HepG2 (cell line): Measurements from ENCODE around the gene C12orf60. TPM values are rescaled to one million over a fixed set of nuclear protein-coding genes. Genes with fewer than 3 reads are reported as not detected.

Experiments used
- ISL2 ChIP-seq: sonication (generic); formaldehyde crosslinking; IDR thresholded peaks from 2 replicates; pipeline ENCODE4 v1.5.0; 2020; ENCODE audit warnings: missing genetic modification reagents
- MXI1 ChIP-seq: IDR thresholded peaks from 3 replicates; pipeline ENCODE4 v1.6.1; 2012; ENCODE audit warnings: low read depth, low read length, inconsistent platforms, borderline replicate concordance
- NR1H2 ChIP-seq: sonication (generic); formaldehyde crosslinking; IDR thresholded peaks from 2 replicates; pipeline ENCODE4 v1.8.1; 2022; ENCODE audit warnings: low read depth, missing genetic modification reagents, borderline replicate concordance
- YEATS4 ChIP-seq: sonication (generic); formaldehyde crosslinking; IDR thresholded peaks from 2 replicates; pipeline ENCODE4 v1.4.0; 2020; ENCODE audit warnings: missing genetic modification reagents, borderline replicate concordance
- YY1 ChIP-seq: IDR thresholded peaks from 2 replicates; pipeline ENCODE4 v1.6.1; 2011; ENCODE audit warnings: low read length, low read depth, moderate library complexity, mild to moderate bottlenecking; ENCODE audit not compliant: insufficient read depth, insufficient replicate concordance
- ZC3H13 ChIP-seq: sonication (generic); formaldehyde crosslinking; IDR thresholded peaks from 2 replicates; pipeline ENCODE4 v1.8.1; 2023; ENCODE audit warnings: mild to moderate bottlenecking, missing genetic modification reagents, moderate library complexity
- ZC3H4 ChIP-seq: sonication (generic); formaldehyde crosslinking; IDR thresholded peaks from 2 replicates; pipeline ENCODE4 v1.4.0; 2020; ENCODE audit warnings: missing genetic modification reagents, borderline replicate concordance
- ZNF235 ChIP-seq: sonication (generic); formaldehyde crosslinking; IDR thresholded peaks from 2 replicates; pipeline ENCODE4 v1.8.1; 2023; ENCODE audit warnings: mild to moderate bottlenecking, missing genetic modification reagents, borderline replicate concordance
- ZNF256 ChIP-seq: sonication (generic); formaldehyde crosslinking; conservative IDR thresholded peaks from 2 replicates; pipeline ENCODE4 v1.4.0; 2020; ENCODE audit warnings: missing genetic modification reagents
- ZNF850 ChIP-seq: sonication (generic); formaldehyde crosslinking; conservative IDR thresholded peaks from 2 replicates; pipeline ENCODE4 v1.9.0; 2021; ENCODE audit warnings: mild to moderate bottlenecking, missing genetic modification reagents
- ZSCAN29 ChIP-seq: sonication (generic); formaldehyde crosslinking; conservative IDR thresholded peaks from 2 replicates; pipeline ENCODE4 v1.4.0; 2020; ENCODE audit warnings: mild to moderate bottlenecking, missing genetic modification reagents
- polyA plus RNA-seq, 8 experiments: library from polyadenylated mRNA; depleted of rRNA in 3 of 8; stranded (reverse) in 7 of 8; unstranded in 1 of 8; fragments of >200 nt; fragmentation: Illumina TruSeq in 4 of 8; extraction: Trizol in 4 of 8; gene quantifications; 2 replicates each; pipeline versions ENCODE4 v1.2.1 to v1.2.3, GENCODE V29; 2011 to 2016; ENCODE audit warnings: low read depth in 4 of 8, missing spikeins in 1 of 8, mixed read lengths in 1 of 8; ENCODE audit not compliant: insufficient read depth in 1 of 8
- total RNA-seq, 5 experiments: library from RNA; depleted of rRNA; stranded (reverse); fragments of >200 nt; fragmentation: Illumina TruSeq; extraction: Trizol; gene quantifications; 2 replicates each; pipeline ENCODE4 v1.2.3, GENCODE V29; 2016; ENCODE audit warnings: low read depth in 1 of 5
- TF ChIP-seq, protein P1 (sequence below): IDR thresholded peaks from 2 replicates; pipeline ENCODE4 v1.6.1; 2012; ENCODE audit warnings: low read length, improper control_type of control experiment
- TF ChIP-seq, protein P2 (sequence below): sonication (generic); formaldehyde crosslinking; IDR thresholded peaks from 2 replicates; pipeline ENCODE4 v1.4.0; 2020; ENCODE audit warnings: missing genetic modification reagents
- TF ChIP-seq, protein P3 (sequence below): sonication (generic); formaldehyde crosslinking; IDR thresholded peaks from 2 replicates; pipeline ENCODE4 v1.4.0; 2020; ENCODE audit warnings: low read depth, mild to moderate bottlenecking, missing genetic modification reagents
- TF ChIP-seq, protein P4 (sequence below): IDR thresholded peaks from 2 replicates; pipeline ENCODE4 v1.6.1; 2016; ENCODE audit warnings: low read depth, borderline replicate concordance

The C12orf60 gene
- total and polyA plus RNA-seq, 2 of the 13 experiments (the other 11 are each of a cell fraction or from before 2014, with no cell fraction given) = 0.55 to 1.4 TPM

DNA sequence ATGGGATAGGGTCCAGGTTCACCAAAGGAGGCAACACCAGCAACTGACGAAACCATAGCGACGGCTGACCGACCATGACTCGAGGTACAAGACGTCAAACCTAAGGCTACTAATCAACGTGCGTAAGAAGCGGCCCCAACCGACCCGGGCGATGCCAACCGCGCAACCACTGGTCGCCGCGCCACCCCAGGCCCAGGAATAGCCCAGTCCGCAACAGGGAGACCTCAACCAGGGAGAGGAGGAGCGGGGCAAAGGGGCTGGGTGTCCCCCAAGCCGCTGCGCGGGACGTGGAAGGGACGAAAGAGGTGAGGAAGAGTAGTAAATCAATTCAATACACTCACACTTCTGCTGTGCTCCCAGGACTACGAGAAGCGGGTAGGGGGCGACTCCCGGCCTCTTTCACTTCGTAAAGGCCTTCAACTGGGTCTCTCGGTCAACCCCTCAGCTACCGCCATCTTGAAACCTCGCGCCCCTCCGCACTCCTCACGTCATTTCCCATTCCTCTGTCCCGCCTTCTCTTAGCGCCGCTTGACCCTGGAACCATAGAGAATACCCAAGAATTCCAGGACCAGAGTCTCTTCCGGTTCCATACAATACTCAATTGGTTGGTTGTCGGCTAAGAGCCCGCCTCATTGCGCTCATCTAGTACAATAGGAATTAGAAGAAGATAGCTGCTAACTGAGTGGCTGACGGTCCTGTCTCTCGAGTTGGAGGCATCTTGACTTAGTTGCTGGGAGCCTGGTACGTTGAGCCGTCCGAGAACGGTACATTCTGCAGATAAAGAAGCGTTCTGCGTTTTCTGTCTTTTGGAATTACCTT lies at the start of gene C12orf60, which contains the start of gene WBP11 (continued):
- TF ChIP-seq ZC3H13 (CRISPR knock-in tag) (0 out of 2 replicates have a peak, but pooled peaks have one; percentile 27), ZNF256 (CRISPR knock-in tag) (no peak), ZC3H4 (no peak), ZSCAN29 (CRISPR knock-in tag) (no peak), YEATS4 (CRISPR knock-in tag) (peak; percentile 66), ZNF850 (CRISPR knock-in tag) (no peak), ISL2 (CRISPR knock-in tag) (no peak), YY1 (peak; percentile 95), ZNF235 (CRISPR knock-in tag) (no peak; the same call in 1 of the 2 replicates), MXI1 (peak; percentile 3; the same call in 1 of the 3 replicates), NR1H2 (CRISPR knock-in tag) (no peak)
- TF ChIP-seq, protein P1, sequence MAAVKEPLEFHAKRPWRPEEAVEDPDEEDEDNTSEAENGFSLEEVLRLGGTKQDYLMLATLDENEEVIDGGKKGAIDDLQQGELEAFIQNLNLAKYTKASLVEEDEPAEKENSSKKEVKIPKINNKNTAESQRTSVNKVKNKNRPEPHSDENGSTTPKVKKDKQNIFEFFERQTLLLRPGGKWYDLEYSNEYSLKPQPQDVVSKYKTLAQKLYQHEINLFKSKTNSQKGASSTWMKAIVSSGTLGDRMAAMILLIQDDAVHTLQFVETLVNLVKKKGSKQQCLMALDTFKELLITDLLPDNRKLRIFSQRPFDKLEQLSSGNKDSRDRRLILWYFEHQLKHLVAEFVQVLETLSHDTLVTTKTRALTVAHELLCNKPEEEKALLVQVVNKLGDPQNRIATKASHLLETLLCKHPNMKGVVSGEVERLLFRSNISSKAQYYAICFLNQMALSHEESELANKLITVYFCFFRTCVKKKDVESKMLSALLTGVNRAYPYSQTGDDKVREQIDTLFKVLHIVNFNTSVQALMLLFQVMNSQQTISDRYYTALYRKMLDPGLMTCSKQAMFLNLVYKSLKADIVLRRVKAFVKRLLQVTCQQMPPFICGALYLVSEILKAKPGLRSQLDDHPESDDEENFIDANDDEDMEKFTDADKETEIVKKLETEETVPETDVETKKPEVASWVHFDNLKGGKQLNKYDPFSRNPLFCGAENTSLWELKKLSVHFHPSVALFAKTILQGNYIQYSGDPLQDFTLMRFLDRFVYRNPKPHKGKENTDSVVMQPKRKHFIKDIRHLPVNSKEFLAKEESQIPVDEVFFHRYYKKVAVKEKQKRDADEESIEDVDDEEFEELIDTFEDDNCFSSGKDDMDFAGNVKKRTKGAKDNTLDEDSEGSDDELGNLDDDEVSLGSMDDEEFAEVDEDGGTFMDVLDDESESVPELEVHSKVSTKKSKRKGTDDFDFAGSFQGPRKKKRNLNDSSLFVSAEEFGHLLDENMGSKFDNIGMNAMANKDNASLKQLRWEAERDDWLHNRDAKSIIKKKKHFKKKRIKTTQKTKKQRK = peak; percentile 76
- TF ChIP-seq, protein P2, sequence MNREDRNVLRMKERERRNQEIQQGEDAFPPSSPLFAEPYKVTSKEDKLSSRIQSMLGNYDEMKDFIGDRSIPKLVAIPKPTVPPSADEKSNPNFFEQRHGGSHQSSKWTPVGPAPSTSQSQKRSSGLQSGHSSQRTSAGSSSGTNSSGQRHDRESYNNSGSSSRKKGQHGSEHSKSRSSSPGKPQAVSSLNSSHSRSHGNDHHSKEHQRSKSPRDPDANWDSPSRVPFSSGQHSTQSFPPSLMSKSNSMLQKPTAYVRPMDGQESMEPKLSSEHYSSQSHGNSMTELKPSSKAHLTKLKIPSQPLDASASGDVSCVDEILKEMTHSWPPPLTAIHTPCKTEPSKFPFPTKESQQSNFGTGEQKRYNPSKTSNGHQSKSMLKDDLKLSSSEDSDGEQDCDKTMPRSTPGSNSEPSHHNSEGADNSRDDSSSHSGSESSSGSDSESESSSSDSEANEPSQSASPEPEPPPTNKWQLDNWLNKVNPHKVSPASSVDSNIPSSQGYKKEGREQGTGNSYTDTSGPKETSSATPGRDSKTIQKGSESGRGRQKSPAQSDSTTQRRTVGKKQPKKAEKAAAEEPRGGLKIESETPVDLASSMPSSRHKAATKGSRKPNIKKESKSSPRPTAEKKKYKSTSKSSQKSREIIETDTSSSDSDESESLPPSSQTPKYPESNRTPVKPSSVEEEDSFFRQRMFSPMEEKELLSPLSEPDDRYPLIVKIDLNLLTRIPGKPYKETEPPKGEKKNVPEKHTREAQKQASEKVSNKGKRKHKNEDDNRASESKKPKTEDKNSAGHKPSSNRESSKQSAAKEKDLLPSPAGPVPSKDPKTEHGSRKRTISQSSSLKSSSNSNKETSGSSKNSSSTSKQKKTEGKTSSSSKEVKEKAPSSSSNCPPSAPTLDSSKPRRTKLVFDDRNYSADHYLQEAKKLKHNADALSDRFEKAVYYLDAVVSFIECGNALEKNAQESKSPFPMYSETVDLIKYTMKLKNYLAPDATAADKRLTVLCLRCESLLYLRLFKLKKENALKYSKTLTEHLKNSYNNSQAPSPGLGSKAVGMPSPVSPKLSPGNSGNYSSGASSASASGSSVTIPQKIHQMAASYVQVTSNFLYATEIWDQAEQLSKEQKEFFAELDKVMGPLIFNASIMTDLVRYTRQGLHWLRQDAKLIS (CRISPR knock-in tag) = no peak
- TF ChIP-seq, protein P3, sequence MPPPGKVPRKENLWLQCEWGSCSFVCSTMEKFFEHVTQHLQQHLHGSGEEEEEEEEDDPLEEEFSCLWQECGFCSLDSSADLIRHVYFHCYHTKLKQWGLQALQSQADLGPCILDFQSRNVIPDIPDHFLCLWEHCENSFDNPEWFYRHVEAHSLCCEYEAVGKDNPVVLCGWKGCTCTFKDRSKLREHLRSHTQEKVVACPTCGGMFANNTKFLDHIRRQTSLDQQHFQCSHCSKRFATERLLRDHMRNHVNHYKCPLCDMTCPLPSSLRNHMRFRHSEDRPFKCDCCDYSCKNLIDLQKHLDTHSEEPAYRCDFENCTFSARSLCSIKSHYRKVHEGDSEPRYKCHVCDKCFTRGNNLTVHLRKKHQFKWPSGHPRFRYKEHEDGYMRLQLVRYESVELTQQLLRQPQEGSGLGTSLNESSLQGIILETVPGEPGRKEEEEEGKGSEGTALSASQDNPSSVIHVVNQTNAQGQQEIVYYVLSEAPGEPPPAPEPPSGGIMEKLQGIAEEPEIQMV (CRISPR knock-in tag) = no peak
- TF ChIP-seq, protein P4, sequence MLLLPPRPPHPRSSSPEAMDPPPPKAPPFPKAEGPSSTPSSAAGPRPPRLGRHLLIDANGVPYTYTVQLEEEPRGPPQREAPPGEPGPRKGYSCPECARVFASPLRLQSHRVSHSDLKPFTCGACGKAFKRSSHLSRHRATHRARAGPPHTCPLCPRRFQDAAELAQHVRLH (CRISPR knock-in tag) = no peak; the same call in 1 of the 2 replicates
